ENCODE measurements around the gene SH3BP2.

Gene SH3BP2, protein sequence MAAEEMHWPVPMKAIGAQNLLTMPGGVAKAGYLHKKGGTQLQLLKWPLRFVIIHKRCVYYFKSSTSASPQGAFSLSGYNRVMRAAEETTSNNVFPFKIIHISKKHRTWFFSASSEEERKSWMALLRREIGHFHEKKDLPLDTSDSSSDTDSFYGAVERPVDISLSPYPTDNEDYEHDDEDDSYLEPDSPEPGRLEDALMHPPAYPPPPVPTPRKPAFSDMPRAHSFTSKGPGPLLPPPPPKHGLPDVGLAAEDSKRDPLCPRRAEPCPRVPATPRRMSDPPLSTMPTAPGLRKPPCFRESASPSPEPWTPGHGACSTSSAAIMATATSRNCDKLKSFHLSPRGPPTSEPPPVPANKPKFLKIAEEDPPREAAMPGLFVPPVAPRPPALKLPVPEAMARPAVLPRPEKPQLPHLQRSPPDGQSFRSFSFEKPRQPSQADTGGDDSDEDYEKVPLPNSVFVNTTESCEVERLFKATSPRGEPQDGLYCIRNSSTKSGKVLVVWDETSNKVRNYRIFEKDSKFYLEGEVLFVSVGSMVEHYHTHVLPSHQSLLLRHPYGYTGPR

DNA sequence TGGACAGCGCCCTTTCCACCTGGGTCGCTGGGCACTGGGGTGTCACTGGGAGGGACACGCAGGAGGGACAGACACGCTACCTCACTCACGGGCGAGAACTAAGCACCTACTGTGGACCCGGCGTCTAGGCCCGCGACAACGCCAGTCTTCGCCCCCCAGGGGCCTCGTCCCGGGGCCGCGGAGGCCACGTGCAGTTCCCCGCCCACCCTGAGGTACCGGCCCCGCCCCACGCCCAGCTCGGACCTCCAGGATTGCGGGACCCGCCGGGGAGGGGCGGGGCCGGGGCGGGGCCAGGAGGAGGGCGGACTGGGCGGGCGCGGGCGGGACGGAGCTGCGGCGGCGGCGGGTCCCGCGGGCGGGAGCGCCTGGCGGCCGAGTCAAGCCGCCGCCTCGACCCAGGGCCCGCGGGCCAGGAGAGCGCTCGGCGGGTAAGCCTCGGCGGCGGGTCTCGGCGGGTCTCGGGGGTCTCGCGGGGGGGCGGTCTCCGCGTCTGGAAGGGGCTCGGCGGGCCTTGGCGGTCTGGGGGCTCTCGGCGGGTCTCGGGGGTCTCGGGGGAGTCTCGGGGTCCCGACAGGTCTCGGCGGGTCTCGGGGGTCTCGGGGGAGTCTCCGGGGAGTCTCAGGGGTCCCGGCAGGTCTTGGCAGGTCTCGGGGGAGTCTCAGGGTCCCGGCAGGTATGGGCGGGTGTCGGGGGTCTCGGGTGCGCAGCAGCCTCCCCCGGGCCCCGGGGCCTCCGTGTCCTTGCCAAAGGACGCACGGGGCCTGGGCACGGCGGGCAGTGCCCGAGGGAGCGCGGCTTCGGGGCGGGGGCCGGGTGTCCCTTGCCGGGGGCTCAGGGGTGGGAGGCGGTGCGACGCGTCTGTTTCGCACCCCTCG lies at the start of gene SH3BP2:
Gene SH3BP2 (plus strand): TSS at position 375 of the 875 bp plus-strand sequence. CDS start 27,533 bp downstream, outside the sequence.
- peak; percentile 72 for DNase-seq (ENCODE audit: low read depth)
- TF ChIP-seq, protein P1, sequence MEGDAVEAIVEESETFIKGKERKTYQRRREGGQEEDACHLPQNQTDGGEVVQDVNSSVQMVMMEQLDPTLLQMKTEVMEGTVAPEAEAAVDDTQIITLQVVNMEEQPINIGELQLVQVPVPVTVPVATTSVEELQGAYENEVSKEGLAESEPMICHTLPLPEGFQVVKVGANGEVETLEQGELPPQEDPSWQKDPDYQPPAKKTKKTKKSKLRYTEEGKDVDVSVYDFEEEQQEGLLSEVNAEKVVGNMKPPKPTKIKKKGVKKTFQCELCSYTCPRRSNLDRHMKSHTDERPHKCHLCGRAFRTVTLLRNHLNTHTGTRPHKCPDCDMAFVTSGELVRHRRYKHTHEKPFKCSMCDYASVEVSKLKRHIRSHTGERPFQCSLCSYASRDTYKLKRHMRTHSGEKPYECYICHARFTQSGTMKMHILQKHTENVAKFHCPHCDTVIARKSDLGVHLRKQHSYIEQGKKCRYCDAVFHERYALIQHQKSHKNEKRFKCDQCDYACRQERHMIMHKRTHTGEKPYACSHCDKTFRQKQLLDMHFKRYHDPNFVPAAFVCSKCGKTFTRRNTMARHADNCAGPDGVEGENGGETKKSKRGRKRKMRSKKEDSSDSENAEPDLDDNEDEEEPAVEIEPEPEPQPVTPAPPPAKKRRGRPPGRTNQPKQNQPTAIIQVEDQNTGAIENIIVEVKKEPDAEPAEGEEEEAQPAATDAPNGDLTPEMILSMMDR (IDR thresholded peaks at IDR 0.05; ENCODE audit: insufficient read depth, low read depth, low read length, missing control alignments) = no peak
- peak within 1 kb of the TSS; percentile 56 for H3K4me3 ChIP-seq (ENCODE audit: low read depth, low read length)

DNA sequence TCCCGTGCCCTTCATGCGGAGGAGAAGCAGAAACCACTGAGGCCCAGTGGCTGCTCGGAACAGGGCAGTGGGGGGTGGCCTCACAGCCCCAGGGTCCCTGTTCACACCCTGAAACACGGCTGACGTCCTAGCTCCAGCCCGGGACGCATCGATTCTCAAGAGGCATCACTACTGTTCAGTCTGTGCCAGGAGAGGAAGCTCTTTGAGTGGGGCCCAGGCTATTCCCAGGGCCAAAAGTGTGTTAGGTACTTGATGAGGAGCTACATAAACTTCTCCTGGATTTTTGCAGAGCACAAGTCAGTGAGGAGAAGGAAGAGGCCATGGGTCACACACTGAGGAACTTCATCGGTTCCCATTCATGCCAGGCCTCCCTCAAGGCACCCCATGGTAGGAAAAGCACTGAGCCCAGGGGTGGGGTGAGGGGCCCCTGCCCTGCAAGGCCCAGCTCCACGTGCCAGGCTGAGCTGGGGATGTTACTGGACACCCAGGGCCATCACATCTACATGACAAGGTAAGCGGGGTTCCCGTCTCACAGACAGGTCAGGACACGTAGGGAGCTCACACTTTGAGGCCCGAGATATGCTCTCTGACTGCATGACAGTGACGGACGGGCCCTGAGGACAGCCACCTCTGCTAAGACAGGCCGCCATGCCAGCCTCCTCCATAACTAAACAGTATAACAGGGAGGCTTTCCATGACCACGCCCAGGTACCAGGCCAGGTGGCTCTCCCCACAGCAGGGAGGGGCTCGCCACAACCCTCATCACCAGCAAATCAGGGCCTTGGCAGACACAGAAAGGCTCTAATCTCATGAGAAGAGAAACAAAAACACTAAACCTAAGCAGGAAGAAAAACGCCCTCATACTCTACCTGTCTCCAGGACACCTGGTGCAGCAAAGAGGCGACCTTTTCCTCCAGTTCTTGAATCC lies 49.1 kb upstream of the SH3BP2 start:
- no peak overlapping the region for H3K4me3 ChIP-seq (ENCODE audit: low read depth, low read length)
- TF ChIP-seq, protein P1 (IDR thresholded peaks at IDR 0.05; ENCODE audit: insufficient read depth, low read depth, low read length, missing control alignments) = no peak
- no peak for DNase-seq (ENCODE audit: low read depth)

GRCh38 chr4:2744576-2745270 lies 48.2 kb upstream of the SH3BP2 start:
- no peak for DNase-seq (ENCODE audit: low read depth)
- TF ChIP-seq, protein P1 (IDR thresholded peaks at IDR 0.05; ENCODE audit: insufficient read depth, low read depth, low read length, missing control alignments) = no peak
- H3K4me3 ChIP-seq (ENCODE audit: low read depth, low read length) = no peak overlapping the region

DNA sequence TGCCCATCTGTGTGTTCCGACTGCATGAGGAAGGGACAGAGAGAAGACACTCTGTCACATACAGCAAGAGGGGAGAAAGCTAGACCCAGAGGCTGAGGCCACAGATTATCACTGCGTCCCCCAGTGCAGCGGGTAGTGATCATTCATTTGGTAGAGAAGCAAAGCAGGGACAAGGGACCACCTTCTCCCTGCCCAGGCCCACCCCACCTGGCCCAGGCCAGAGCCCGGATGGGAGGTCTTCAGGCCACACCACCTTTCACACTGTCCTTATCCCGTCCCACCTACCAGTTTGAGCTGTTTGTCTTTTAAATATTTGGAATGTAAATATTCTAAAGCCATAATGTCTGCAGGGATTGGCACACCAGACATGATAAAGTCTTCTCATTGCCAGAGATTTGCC lies 47.4 kb upstream of the SH3BP2 start:
- TF ChIP-seq, protein P1 (IDR thresholded peaks at IDR 0.05; ENCODE audit: insufficient read depth, low read depth, low read length, missing control alignments) = no peak
- no peak for DNase-seq (ENCODE audit: low read depth)
- H3K4me3 ChIP-seq (ENCODE audit: low read depth, low read length) = peak overlapping the region; percentile 53

DNA sequence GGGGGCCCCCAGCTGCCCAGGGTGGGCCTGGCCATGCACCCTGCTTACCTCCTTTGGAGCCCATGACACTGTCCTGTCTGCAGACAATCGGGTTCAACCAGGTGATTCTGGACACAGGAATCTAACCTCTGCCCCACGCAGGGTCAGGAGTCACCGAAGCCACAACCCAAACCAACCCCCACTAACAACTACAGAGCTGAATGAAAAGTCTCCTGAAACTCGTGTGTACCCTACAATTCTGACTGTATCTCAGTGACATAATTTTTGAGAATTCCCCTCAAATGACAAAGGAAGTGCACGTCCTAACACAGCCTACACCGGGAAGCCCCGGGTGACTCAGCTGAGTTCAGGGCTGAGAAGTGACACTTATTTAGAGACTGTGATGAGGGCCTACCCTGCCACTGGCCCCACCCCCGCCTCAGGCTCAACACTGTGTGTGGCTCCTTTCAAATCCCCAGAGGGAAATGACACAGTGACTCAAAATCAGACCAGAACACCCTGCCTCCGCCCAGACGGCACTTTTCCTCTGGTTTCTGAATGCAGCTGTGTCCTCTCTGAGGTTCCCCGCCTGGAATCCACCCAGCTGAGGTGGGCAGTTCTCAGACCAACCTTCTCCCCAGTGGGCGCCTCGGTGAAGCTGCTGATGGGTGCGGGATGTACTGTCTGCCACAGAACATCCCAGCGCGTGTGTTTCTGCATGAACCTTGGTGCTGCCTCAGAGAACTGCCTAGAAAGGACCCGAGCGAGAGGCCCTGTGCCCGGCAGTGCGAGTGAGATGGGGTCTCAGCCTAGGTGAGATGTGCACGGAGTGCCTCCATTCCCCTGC lies 46.7 kb upstream of the SH3BP2 start:
- DNase-seq (ENCODE audit: low read depth) = peak; percentile 98
- peak overlapping the region; percentile 71 for H3K4me3 ChIP-seq (ENCODE audit: low read depth, low read length)
- TF ChIP-seq, protein P1 (IDR thresholded peaks at IDR 0.05; ENCODE audit: insufficient read depth, low read depth, low read length, missing control alignments) = no peak
